NCI-H345 treated with DMSO at 0.1 percent for 48 hours (cell line): ENCODE results near the gene PRAF2.
A peak's percentile ranks its signal among the peaks of the same experiment; 100 is the strongest.

ENCODE experiments used
- DNase-seq: peaks from one replicate; lab custom pipeline; 2025; ENCODE audit not compliant: unreplicated experiment; lab: John Stamatoyannopoulos, UW

PRAF2 gene

DNA sequence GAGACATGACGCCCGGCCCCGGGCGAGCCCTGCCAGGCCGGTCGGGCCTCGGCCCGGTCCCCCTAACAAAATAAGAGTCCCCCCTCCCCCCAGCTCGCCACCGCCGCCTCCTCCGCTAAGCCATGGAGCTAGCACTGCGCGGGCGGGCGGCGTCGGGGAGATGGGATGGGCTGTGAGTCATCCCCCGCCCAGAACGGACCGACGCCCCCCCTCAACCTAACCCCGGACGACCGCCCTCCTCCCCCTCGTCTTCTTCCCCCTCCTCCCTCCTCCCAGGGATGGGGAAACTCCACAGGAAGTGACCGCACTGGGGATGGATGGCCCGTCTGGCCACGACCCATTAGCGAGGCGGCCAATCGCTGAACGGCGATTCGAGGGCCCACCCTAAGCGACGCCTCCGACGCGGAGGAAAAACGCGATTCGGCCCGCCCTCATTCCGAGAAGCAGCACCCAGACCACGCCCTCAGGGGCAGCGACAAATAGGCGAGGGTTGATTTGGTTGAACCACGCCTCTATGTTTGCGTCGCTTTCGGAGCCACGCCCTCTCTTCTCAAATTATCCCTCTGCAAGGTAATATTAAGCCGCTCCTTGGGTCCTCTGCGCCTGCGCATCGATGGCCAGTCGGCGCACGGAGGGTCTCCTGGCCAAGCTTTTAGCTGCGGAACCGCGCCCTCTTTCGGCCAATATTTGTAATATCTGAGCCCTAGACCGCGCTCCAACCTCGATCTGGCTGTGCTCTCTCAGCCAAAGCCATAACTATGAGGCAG is 30.4 kb downstream of the PRAF2 start, which contains the start of gene TFE3:
TSS of gene TFE3 (minus strand) at position 138 of the 767 bp plus-strand sequence. CDS start at position 7, 131 bp downstream.
- DNase-seq = peak; percentile 94

DNA sequence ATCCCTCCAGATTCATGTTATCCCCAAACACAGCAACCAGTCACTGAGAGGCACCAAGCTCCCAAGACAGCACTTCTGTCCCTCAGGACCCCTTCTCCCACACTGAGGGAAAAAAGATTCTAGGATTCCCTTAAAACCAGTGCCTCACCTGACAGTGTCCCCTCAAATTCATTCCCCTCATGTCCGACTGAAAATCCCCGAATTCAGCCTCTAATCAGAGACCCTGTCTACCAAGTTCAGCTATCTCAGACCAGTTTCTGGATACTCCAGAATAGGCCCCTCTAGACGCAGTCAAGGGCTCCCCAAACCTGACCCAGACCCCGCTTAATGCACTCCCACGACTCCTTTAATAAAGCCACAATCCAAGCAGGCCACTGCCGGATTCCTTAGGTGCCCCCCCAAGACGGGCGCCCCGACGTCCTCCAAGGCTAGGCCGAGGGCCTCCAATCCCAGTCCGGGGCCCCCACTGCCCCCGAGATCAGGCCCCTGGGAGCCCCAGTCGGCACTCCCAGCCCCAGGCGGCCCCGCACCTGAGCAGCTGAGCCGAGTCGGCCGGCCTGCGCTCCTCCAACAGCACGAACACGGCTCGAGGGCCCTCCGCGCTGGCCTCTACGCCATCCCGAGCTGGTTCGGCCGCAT is 31.1 kb downstream of the PRAF2 start:
- DNase-seq = no peak

DNA sequence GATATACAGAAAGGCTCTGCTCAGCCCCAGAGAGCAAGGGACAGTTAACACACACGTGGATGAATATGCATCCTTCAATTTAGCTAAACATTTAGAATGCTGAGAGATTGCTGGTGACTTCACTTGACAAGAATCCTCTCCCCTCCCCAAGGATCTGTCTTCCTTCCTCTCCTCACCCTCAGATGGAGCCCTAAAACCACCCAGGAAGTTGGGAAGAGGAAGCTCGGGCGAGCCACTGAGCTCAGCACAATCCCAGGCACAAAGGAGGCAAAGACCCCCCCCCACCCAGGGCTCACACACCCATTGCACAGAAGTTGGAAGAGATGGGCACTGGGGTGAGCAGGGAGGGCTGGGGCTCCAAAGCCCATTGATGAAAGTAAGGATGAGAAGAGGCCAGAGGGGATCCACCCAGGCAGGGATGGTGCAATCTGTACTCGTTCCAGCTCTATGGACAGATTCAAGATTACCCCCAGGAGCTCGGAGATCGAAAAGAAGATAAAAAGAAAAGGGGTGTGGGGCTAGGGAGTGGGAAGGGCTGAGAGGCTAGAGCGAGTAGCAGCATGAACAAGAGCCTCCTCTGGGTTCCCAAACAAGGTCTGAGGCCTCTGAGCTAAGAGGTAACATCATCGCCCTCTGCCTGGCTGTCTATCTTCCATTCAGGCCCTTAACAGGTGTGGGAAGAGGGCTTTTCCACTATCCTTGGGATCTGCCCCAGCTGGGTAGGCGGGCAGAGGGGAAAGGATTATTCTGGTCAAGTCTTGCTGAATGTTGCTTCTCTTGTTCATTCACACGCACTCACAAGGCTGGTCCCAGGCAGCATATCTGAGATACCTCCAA is 31.8 kb downstream of the PRAF2 start:
- DNase-seq = no peak

DNA sequence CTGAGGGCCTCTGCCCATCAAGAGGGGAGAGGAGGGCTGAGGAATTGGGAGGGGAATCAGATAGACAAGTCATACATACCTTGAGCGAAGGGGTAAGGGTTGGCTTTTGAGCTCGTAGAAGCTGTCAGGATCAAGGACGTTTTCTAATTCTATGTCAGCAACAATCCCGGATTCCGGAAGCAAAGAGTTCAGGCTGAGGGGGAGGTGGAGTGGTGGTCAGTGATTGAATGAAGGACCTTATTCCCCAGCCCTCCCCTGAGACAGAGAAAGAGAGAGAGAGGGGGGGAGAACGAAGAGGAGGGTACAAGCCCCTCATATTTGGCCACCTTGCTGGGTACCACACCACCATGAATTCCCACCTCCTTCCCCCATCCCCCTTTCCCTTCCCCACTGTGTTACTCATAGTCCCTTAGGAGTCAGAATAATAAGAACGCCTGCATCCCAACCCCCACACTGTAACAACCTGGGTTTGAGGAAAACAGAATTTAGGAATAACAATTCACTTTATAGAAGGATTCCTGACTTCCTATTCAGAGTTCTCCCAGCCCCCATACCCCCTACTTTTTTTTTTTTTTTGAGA is 33.3 kb downstream of the PRAF2 start:
- no peak for DNase-seq

DNA sequence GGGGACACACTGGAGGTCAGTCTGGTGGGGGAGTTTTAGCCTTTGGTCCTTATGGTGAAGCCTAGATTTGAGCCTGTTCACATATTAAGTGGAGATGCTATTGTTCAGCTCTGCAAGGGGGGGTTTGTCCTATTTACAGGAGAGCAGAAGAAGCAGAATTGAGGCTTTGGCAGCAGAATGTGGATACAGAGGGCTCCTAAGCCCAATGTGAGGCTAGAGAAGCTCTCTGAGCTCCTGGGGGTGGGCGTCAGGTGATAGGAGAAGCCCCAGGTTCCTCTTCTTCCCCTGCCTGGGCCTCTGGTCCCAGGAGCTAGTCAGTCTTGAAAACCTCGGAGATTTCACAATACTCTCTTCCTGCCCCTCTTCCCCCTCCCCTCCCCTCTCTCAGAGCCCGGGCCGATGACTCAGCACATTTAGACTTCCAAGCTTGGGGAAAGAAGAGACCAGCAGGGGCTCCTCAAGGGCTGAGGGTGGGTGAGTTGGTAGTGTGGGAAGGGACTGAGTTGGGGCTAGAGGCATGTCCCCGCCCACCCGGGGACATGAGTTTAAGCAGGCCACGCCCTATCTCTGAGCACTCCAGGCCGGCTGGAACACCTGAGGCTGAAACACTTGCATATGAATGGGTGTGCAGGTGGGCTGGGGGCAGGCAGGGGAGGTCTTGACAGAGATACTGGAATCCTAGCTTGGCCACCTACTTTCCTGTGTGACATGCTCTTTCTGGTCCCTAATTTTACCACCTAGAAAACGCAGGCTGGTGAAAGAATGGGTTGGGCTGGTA is 34.0 kb downstream of the PRAF2 start:
- DNase-seq = no peak

DNA sequence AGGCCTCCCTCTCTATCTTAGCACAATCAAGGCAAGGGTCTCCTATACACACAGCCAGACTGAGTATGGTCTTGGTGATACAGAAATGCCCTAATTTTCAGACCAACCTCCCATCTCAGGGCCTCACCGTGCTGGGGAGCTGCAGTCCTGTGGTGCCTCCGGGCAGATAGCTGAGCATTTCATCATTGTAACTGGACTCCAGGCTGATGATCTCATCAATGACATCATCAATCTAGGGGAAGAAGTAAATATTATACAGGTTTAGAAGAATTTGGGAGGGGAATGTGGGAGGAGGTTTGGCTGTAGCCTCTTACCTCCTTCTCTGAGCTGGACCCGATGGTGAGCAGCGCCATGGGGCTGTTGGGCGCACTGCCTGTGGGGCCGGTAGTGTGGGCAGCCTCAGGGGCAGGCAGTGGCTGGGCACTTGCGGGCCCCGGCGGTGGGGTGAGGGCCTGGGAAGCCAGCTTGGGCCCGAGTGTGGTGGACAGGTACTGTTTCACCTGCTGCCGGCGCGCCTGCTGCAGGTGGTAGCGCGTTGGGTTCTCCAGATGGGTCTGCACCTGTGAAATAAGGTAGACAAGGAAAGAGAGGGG is 35.8 kb downstream of the PRAF2 start:
- no peak for DNase-seq

DNA sequence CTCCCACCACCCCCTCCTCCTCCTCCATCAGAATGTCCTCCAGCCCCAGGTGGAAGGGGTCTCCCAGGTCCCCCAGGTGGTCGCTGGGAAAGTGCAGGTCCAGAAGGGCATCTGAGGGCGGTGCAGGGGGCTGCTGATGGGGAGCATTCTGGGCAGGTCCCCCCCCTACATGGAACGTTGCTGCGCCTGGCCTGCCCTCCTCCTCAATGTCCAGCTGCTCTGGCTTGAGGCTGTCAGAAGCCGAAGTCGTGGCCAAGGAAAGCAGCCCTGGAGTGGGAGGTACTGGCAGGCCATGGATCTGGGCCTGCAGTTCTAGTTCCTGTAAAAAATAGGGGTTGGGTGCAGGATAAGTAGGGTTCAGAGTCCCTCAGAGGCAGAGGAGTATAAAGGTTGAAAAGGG is 43.5 kb downstream of the PRAF2 start:
- no peak for DNase-seq

DNA sequence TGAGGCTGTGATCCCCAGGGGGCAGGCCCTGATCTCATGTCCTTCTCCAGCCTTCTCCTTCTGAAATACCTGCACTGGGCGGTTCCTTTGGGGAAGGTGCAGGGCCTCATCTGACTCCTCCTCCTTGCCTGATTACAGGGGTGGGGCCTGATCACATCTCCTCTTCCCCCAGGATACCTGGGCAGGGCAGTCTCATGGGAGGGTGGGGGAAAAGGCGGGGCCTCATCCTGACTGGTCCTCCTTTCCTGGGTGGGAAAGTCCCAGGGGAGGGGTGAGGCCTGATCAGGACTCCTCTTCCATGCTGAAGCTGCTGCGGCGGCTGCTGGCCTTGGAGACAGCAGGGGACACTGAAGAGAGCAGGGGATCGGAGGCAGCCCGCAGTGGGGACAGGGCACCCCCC is 43.9 kb downstream of the PRAF2 start:
- no peak for DNase-seq
